ENCODE results near the gene RNLS. TPM values are rescaled to one million over a fixed set of nuclear protein-coding genes. Genes with fewer than 3 reads are reported as not detected.
A peak's percentile ranks its signal among the peaks of the same experiment; 100 is the strongest.

Gene RNLS
- total and polyA plus RNA-seq, 2 of the 8 experiments (the other 6 are each of a cell fraction or from before 2014, with no cell fraction given), result 7.5 to 12.7 TPM

GRCh38 chr10:88507826-88508453 lies 75.2 kb downstream of the RNLS start:
- Histone ChIP-seq H2BK15ac (ENCODE audit: low read length) (no peak overlapping the region), H3K9ac (replicated peaks in 1 of 4; ENCODE audit: extremely low read depth in 1 of 4, low read depth in 3 of 4, low read length in 3 of 4) (peak overlapping the region in 1 of 4 experiments; percentile 34; a peak in 1 of 7 replicates), H2AK5ac (ENCODE audit: low read depth, low read length) (no peak overlapping the region), H3K79me1 (ENCODE audit: low read depth, low read length) (no peaks in the 10 kb centered on the region), H3K56ac (replicated peaks; ENCODE audit: insufficient read length, low read depth, low read length) (no peak overlapping the region), H3K36me3 (ENCODE audit: control insufficient read depth in 2 of 4, insufficient read depth in 4 of 4, low read length in 3 of 4) (no peaks in the 10 kb centered on the region), H3K4me3 (ENCODE audit: extremely low read depth in 1 of 4, insufficient read depth in 2 of 4, low read depth in 3 of 4, low read length in 4 of 4) (no peak overlapping the region), H3K9me3 (ENCODE audit: insufficient read depth in 2 of 2, low read depth in 1 of 2, low read length in 1 of 2) (no peaks in the 10 kb centered on the region), H4K20me1 (replicated peaks in 1 of 2; ENCODE audit: control insufficient read depth in 1 of 2, insufficient read depth in 2 of 2, low read length in 2 of 2) (no peaks in the 10 kb centered on the region), H3K27me3 (replicated peaks in 1 of 4; ENCODE audit: control insufficient read depth in 3 of 4, extremely low read depth in 1 of 4, insufficient read depth in 3 of 4, low read length in 3 of 4) (no peaks in the 10 kb centered on the region), H2BK20ac (ENCODE audit: low read length) (no peak overlapping the region), H4K5ac (ENCODE audit: insufficient read length, low read depth, low read length) (no peak overlapping the region), H3K23ac (ENCODE audit: insufficient read length) (no peak overlapping the region), H4K91ac (replicated peaks; ENCODE audit: insufficient read length, low read length) (no peak overlapping the region), H3K23me2 (ENCODE audit: low read depth, low read length) (no peaks in the 10 kb centered on the region), H3K4me1 (replicated peaks in 1 of 4; ENCODE audit: control insufficient read depth in 3 of 4, insufficient read depth in 4 of 4, low read length in 3 of 4) (peaks cover 0 to 8% (median 2%) of the 10 kb centered on the region in 4 experiments; a peak in 2 of 7 replicates), H3K27ac (ENCODE audit: low read depth, low read length) (no peak overlapping the region), H3K4ac (replicated peaks; ENCODE audit: insufficient read length, low read depth, low read length) (no peak overlapping the region), H3K4me2 (ENCODE audit: insufficient read depth in 1 of 2, low read depth in 2 of 2, low read length in 2 of 2) (no peak overlapping the region), H3K18ac (ENCODE audit: extremely low read depth, low read length) (no peak overlapping the region), H3K14ac (ENCODE audit: insufficient read length) (no peak overlapping the region), H4K8ac (ENCODE audit: extremely low read depth, insufficient read depth, low read length) (no peak overlapping the region), H3K79me2 (ENCODE audit: control insufficient read depth in 1 of 2, insufficient read depth in 2 of 2, low read length in 2 of 2) (no peaks in the 10 kb centered on the region), H2BK5ac (ENCODE audit: low read depth, low read length) (no peak overlapping the region), H2BK12ac (ENCODE audit: low read depth, low read length) (no peak overlapping the region), H2BK120ac (replicated peaks; ENCODE audit: low read depth, low read length) (no peak overlapping the region), H2AFZ (ENCODE audit: low read length) (no peak overlapping the region)
- FAIRE-seq, result no peak
- TF ChIP-seq EGR1 (IDR thresholded peaks at IDR 0.05; ENCODE audit: borderline replicate concordance, low read depth, low read length) (no peak), RXRA (IDR thresholded peaks at IDR 0.05; ENCODE audit: insufficient read depth, low read depth, low read length) (no peak), BCL11A (IDR thresholded peaks at IDR 0.05; ENCODE audit: low read depth in 2 of 2, low read length in 2 of 2) (no peak), SIRT6 (IDR thresholded peaks at IDR 0.05; ENCODE audit: low read length) (no peak), TAF7 (optimal IDR thresholded peaks at IDR 0.05; ENCODE audit: borderline replicate concordance, low read depth, low read length) (no peak), USF2 (IDR thresholded peaks at IDR 0.05; ENCODE audit: low read length) (no peak), ATF2 (IDR thresholded peaks at IDR 0.05; ENCODE audit: low read length) (no peak), TBP (IDR thresholded peaks at IDR 0.05; ENCODE audit: low read depth, low read length) (no peak), JUN (IDR thresholded peaks at IDR 0.05; ENCODE audit: low read depth, low read length) (no peak)
- CTCF ChIA-PET (ENCODE audit: partially characterized antibody), result interaction anchor here (1.0 kb wide), 1 partner anchor 185 kb away, joined by 3 read pairs; no protein-coding TSS in a partner anchor
- DNase-seq (ENCODE audit: low read depth in 1 of 2, low spot score in 2 of 2), result no peak
- POLR2A ChIA-PET (ENCODE audit: partially characterized antibody), result no interaction called here
- 87% methylated on average over 3 of the region's 3 CpGs; no CpG with 5 or more reads in 1 of the 2 experiments for WGBS, 2 experiments (ENCODE audit: extremely low coverage in 1 of 2, insufficient coverage in 1 of 2, insufficient read length in 1 of 2, insufficient replicate concordance in 2 of 2, low coverage in 1 of 2, low lambda C conversion rate in 2 of 2, missing lambda C conversion rate in 1 of 2)
